MCF 10A (cell line): ENCODE results near the gene NEU2. TPM values are rescaled to one million over a fixed set of nuclear protein-coding genes. Genes with fewer than 3 reads are reported as not detected.

Experiments
- BruUV-seq: library from RNA; stranded (reverse); fragments of 400-500 nt; replicated peaks from 2 replicates; lab custom pipeline; 2021; lab: Mats Ljungman, UMichigan
- CTCF ChIA-PET: fragments of 300-600 bp; sonication (Branson Sonifier 250); formaldehyde crosslinking; extraction: SDS; loops from one replicate; lab custom pipeline; 2021; ENCODE audit warnings: antibody characterized with exemption, inconsistent platforms; lab: Yijun Ruan, JAX
- POLR2A ChIA-PET: fragments of 300-600, 350-650 bp; sonication (Branson Sonifier 250); formaldehyde crosslinking; extraction: SDS; loops from one replicate; lab custom pipeline; 2020; ENCODE audit warnings: antibody characterized with exemption, inconsistent platforms; lab: Yijun Ruan, JAX
- DNase-seq: peaks from one replicate; pipeline ENCODE4 v3.0.0-alpha.2; 2018; ENCODE audit not compliant: unreplicated experiment
- H3K27ac Mint-ChIP-seq: one replicate; pipeline ENCODE4 v1.8.0; 2022; ENCODE audit warnings: mild to moderate bottlenecking, low read depth, mixed read lengths; ENCODE audit not compliant: unreplicated experiment
- H3K27me3 Mint-ChIP-seq: one replicate; pipeline ENCODE4 v1.8.0; 2022; ENCODE audit warnings: mixed read lengths; ENCODE audit not compliant: insufficient read depth, unreplicated experiment
- H3K36me3 Mint-ChIP-seq: one replicate; pipeline ENCODE4 v1.8.0; 2022; ENCODE audit warnings: mild to moderate bottlenecking, moderate library complexity, mixed read lengths; ENCODE audit not compliant: insufficient read depth, unreplicated experiment
- H3K4me1 Mint-ChIP-seq: one replicate; pipeline ENCODE4 v1.8.0; 2022; ENCODE audit warnings: mixed read lengths; ENCODE audit not compliant: insufficient read depth, unreplicated experiment
- H3K4me3 Mint-ChIP-seq: one replicate; pipeline ENCODE4 v1.8.0; 2022; ENCODE audit warnings: mild to moderate bottlenecking, moderate library complexity, mixed read lengths; ENCODE audit not compliant: unreplicated experiment
- H3K9me3 Mint-ChIP-seq: one replicate; pipeline ENCODE4 v1.8.0; 2022; ENCODE audit warnings: mixed read lengths; ENCODE audit not compliant: unreplicated experiment
- CTCF ChIP-seq: fragments of 200-600 bp; IDR thresholded peaks from one replicate; pipeline ENCODE4 v1.8.0; 2022; ENCODE audit warnings: antibody characterized with exemption, mild to moderate bottlenecking; ENCODE audit not compliant: unreplicated experiment
- intact Hi-C: fragments of 100-400 bp; cut with micrococcal nuclease; formaldehyde crosslinking; loops from 2 replicates; pipeline ENCODE4 v1.14.1; 2022
- total RNA-seq: library from RNA; stranded (reverse); gene quantifications from 2 replicates; pipeline ENCODE4 v1.2.3, GENCODE V29; 2022

Gene NEU2
- total RNA-seq, 1 experiment from 2014 or later = not detected

GRCh38 chr2:233020454-233020853 lies 12.0 kb upstream of the NEU2 start:
- POLR2A ChIA-PET = no interaction called here
- no TSS peak for BruUV-seq
- no peaks in the 10 kb centered on the region for H3K27me3 Mint-ChIP-seq

DNA sequence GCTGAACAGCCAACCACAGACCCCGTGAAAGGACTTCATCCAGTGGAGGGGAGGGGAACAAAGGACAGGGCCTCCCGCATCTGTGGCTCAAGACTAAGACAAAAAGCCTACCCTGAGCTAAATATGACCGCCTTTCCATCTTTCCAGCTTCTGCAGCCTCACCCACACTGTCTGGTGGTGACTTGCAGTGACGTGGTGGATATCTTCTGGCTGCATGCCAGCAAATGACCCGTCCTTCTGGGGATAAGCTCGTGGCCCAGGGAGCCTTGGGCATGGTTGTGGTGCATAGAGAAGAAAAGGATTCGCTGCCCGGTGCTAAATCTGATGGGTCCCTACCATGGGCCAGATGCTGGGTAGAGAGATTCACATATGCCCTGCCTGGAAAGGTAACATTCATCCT lies 10.7 kb upstream of the NEU2 start:
- Mint-ChIP-seq H3K4me1 (peaks cover 14% of the 10 kb centered on the region), H3K27me3 (no peaks in the 10 kb centered on the region), H3K4me3 (no peak overlapping the region), H3K36me3 (no peaks in the 10 kb centered on the region), H3K27ac (no peak overlapping the region), H3K9me3 (no peaks in the 10 kb centered on the region)
- no TSS peak for BruUV-seq
- no peak for TF ChIP-seq CTCF
- ChIA-PET CTCF (no interaction called here), POLR2A (no interaction called here)
- intact Hi-C loops = no loop called here
- peak; percentile 23 for DNase-seq

More at GRCh38 chr2:233020454-233020853, 12.0 kb upstream of the NEU2 start:
- Mint-ChIP-seq H3K27ac (no peak overlapping the region), H3K4me1 (peaks cover 3% of the 10 kb centered on the region), H3K9me3 (peaks cover 3% of the 10 kb centered on the region), H3K36me3 (no peaks in the 10 kb centered on the region), H3K4me3 (no peak overlapping the region)
- intact Hi-C loops = no loop called here
- TF ChIP-seq CTCF = no peak
- CTCF ChIA-PET = no interaction called here
- DNase-seq = no peak

DNA sequence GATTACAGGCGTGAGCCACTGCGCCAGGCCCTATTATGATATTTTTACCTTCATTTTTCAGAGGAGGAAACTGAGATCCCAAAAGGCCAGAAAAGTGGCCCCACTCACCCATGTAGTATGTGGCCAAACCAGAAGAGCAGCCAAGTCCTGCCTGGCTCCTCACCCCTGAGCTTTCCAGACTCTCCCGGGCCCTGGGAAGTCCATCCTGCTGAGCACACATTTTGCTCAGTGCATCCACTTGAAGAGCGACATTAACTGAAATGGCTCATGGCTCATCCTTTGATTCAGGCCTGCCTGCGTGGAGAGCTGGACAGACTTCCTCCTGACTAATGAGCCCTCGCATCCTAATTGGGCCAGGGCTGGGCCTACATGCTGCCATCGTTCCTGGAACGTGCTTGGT lies 9.9 kb upstream of the NEU2 start:
- intact Hi-C loops = no loop called here
- ChIA-PET CTCF (no interaction called here), POLR2A (no interaction called here)
- Mint-ChIP-seq H3K9me3 (no peaks in the 10 kb centered on the region), H3K4me3 (no peak overlapping the region), H3K4me1 (peaks cover 15% of the 10 kb centered on the region), H3K27ac (no peak overlapping the region), H3K36me3 (no peaks in the 10 kb centered on the region), H3K27me3 (no peaks in the 10 kb centered on the region)
- DNase-seq = no peak
- no peak for TF ChIP-seq CTCF
- BruUV-seq = no TSS peak

DNA sequence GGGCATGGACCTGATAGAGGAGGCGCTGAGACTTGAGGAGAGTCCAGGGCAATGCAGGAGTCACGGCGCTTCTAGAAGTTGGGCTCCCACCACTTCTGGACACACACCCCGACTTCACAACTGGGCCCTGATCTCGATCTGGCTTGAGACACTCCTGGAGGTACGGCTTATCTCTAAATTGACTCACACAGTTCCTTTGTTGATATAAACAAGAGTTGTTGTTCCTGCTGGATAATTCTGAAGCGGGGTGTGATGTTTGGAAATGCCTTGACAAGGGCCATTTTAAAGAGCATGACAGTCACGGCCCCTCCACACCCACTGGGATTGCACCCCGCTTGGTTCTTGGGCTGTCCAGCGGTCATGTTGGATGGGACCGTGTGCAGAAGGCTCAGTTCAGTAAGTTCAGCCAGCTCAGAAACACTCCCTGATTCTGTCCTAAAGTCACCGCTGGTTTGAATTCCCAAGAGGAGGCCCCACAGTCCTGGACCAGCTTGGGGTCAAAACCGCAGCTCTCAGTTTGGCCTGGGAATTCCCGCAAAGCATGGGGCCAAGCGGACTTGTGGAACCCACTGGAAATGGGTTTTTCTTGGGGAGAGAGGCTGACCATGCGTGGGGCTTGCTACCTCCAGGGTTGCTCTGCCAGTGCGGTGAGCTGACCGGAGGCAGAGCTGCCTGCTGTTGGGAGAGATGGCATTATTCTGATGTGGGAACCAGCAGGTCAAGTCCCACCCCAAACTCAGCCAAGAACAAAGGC lies 9.3 kb upstream of the NEU2 start:
- ChIA-PET CTCF (interaction anchor here (0.6 kb wide), 1 partner anchor 54 kb away, joined by 3 read pairs; no protein-coding TSS in a partner anchor), POLR2A (no interaction called here)
- no peak overlapping the region for H3K27ac Mint-ChIP-seq
- no TSS peak for BruUV-seq
- H3K27me3 Mint-ChIP-seq = no peaks in the 10 kb centered on the region
- no peaks in the 10 kb centered on the region for H3K9me3 Mint-ChIP-seq
- H3K4me3 Mint-ChIP-seq = no peak overlapping the region
- peaks cover 15% of the 10 kb centered on the region for H3K4me1 Mint-ChIP-seq
- H3K36me3 Mint-ChIP-seq = no peaks in the 10 kb centered on the region
- intact Hi-C loops = no loop called here
- DNase-seq = no peak
- TF ChIP-seq CTCF = no peak
